Measurements from ENCODE around the gene VPS45.
"Not testable (repeated sequence)": the region's sequence is repeated elsewhere in the genome, so short reads cannot be mapped to it uniquely, and the experiment has no call there.

VPS45 gene

DNA sequence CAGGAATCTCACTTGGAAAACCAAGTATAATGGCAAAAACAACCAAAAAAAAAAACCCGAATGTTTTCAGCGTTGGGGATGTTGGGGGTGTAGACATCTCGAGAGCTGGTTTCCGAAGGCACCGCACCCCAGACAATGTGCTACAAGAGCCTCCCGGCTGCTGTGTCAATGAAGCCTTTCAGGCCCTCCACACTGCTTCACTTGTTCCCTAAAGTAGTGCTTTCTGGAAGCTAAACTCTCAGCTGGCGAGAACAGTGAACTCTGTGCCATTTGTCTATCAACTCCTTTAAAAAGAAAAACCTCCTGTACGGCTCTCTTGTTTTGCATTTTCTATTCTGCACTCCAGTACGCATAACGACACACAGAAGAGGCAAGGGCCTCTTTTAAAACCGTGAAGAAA, 114.7 kb downstream of the VPS45 start:
- no peak for DNase-seq (ENCODE audit: low read depth, low spot score)
- H3K27ac ChIP-seq, result no peak overlapping the region

DNA sequence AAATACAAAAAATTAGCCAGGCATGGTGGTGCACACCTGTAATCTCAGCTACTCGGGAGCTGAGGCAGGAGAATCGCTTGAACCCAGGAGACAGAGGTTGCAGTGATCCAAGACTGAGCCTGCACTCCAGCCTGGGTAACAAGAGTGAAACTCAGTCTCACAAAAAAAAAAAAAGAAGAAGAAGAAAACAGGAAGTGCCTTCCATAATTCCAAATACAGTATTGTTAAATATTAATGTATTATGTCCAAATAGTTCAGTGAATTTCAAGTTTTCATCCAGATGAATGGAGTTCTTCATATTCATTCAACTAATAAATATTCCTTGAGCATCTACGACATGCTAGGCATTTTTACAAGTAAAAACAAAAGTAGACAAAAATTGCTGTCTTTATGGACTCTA, 115.5 kb downstream of the VPS45 start:
- H3K27ac ChIP-seq, result no peak overlapping the region
- no peak for DNase-seq (ENCODE audit: low read depth, low spot score)

DNA sequence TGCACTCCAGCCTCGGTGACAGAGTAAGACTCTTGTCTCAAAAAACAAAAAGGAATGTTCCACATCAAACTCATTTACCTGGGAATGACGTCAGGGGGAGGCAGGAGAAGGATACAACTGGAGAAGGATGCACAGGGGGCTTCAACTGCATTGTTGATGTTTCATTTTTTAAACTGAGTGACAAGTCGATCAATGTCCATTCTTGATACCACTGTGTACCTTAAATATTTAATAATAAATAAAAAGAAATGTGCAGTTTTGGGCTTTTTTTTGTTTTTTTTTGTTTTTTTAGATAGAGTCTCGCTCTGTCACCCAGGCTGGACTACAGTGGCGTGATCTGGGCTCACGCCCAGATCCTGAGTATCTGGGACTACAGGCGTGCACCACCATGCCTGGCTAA, 117.9 kb downstream of the VPS45 start:
- no peak overlapping the region for H3K27ac ChIP-seq
- DNase-seq (ENCODE audit: low read depth, low spot score), result no peak

DNA sequence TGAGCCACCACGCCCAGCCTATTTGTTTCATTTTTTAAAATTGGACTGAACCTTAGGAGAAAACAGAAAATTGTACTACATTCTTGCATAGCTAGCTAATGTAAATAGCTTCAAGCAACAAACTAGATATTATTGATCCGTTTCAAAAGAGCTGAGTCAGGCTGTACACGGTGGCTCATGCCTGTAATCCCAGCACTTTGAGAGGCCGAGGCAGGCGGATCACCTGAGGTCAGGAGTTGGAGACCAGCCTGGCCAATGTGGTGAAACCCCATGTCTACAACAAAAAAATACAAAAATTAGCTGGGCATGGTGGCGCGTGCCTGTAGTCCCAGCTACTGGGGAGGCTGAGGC, 118.8 kb downstream of the VPS45 start:
- not testable (repeated sequence) for H3K27ac ChIP-seq; DNase-seq (ENCODE audit: low read depth, low spot score)

DNA sequence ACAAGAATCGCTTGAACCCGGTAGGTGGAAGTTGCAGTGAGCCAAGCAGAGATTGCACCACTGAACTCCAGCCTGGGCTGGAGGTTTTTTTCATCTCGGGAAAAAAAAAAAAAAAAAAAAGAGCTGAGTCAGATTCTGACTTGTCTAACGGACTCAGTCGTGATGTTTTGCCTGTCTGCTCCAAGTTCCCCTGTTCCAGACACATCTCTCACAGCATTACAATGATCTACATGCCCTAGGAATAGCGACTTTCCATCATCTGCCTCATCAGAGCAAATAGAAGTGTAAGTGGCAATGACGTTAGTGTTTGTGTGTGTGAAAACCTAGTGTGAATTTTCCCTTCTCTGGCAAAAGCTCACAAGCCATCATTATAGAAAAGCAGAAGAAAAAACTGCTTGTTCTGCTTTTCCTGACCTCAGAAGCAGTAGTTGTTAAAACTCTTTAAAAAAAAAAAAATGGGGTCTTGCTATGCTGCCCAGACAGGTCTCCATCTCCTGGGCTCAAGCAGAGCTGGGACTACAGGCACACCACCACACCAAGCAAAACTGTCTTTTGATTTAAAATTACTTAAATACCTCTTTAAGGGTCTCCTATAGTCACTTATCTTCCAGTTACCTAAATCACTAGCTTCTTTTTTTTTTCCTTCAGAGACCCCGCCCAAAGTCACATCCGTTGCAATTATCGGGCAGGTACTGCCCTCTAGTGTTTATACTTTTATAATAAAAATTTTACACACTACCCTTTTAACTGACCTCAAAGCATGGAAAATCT, 119.4 kb downstream of the VPS45 start:
- no peak overlapping the region for H3K27ac ChIP-seq
- no peak for DNase-seq (ENCODE audit: low read depth, low spot score)

DNA sequence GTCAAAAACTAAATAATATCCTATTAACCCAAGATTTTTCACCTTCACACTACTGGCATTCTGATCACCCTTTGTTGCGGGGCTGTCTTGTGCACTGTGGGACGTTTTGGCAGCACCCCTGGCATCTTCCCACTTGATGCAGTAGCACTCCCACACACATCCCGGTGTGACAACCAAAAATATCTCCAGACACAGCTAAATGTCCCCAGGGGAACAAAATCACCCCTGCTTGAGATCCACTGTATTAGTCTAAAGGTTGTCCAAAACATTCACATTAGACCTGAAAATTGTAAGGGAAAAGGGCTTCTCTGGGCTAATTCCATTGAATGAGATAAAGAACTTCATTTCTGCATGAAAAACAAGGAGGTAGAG, 120.0 kb downstream of the VPS45 start:
- no peak overlapping the region for H3K27ac ChIP-seq
- no peak for DNase-seq (ENCODE audit: low read depth, low spot score)

DNA sequence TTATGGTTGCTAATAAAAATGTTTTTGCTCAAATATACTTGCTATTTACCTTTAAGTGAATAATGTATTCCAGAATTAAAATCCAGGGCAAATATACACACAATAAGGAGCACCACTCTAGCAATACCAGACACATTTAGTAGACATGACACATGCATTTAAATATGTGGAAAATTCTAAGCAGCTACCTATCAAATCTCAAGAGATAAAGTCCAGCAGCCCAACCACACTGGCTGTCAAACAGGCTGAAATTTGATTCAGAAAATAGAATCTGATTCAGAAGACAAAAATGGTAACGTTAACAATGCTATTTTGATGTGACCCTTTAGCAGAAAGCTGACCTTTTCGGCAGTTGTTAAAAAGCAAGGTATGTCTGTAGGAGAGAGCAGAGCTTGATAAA, 124.4 kb downstream of the VPS45 start:
- H3K27ac ChIP-seq, result no peak overlapping the region
- DNase-seq (ENCODE audit: low read depth, low spot score), result no peak

DNA sequence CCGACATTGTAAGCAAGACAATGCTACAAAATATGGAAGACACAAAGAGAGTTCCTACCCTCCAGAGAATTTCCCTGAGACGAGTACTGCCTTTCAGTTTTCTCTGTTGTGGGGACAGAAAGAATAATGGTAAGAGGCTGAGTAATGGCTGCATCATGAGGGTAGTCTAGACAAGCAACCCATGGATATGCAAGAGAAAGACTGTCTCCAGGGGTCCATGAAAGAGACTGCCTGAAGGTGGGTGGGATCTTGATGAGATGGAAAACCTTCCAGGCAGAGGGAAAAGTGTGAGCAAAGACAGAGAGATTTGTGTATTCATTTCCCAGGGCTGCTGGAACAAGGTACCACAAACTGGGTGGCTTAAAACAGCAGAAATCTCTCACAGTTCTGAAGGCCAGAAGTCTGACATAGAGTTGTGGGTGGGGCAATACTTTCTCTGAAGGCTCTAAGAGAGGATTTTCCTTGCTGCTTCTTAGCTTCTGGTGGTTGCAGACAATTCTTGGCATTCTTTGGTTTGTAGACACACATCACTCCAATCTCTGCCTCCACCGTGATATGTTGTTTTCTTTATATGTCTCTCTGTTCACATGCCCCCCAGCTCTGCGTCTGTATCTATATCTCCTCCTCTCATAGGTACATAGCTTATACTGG, 126.9 kb downstream of the VPS45 start:
- H3K27ac ChIP-seq, result no peak overlapping the region
- no peak for DNase-seq (ENCODE audit: low read depth, low spot score)

Data from epithelial cell of prostate (primary cell).